ENCODE measurements around the gene ARRB2. TPM values are rescaled to one million over a fixed set of nuclear protein-coding genes. Genes with fewer than 3 reads are reported as not detected.

The ARRB2 gene
- total and polyA plus RNA-seq, 2 of the 8 experiments (the other 6 are each of a cell fraction or from before 2014, with no cell fraction given), result 72.4 to 101 TPM

DNA sequence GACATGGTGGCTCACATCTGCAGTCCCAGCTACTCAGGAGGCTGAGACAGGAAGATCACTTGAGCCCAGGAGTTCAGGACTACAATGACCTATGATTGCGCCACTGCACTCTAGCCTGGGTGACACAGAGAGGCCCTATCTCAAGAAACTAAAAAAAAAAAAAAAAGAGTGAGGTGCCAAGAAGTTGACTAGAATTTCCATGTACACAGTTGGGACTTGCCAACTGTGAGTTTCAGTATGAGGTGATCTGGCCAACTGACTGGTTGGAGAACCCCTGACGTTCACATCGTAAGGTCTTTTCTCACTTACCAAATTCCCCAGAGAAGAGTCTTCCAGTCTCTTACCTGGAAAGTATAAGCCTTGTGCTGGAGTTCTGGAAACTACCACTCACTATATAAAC, 17.7 kb downstream of the ARRB2 start:
- Histone ChIP-seq H2BK120ac (replicated peaks; ENCODE audit: low read depth, low read length) (no peak overlapping the region), H4K20me1 (replicated peaks in 1 of 2; ENCODE audit: control insufficient read depth in 1 of 2, insufficient read depth in 2 of 2, low read length in 2 of 2) (peaks cover 2 to 4% of the 10 kb centered on the region in 2 experiments), H3K27ac (ENCODE audit: low read depth, low read length) (no peak overlapping the region), H3K4ac (replicated peaks; ENCODE audit: insufficient read length, low read depth, low read length) (no peak overlapping the region), H3K9me3 (ENCODE audit: insufficient read depth in 2 of 2, low read depth in 1 of 2, low read length in 1 of 2) (no peaks in the 10 kb centered on the region), H3K23ac (ENCODE audit: insufficient read length) (no peak overlapping the region), H3K36me3 (ENCODE audit: control insufficient read depth in 2 of 4, insufficient read depth in 4 of 4, low read length in 3 of 4) (no peaks in the 10 kb centered on the region), H2AK5ac (ENCODE audit: low read depth, low read length) (no peak overlapping the region), H2AFZ (ENCODE audit: low read length) (no peak overlapping the region), H2BK20ac (ENCODE audit: low read length) (no peak overlapping the region), H4K91ac (replicated peaks; ENCODE audit: insufficient read length, low read length) (no peak overlapping the region), H3K4me3 (ENCODE audit: extremely low read depth in 1 of 4, insufficient read depth in 2 of 4, low read depth in 3 of 4, low read length in 4 of 4) (no peak overlapping the region), H3K18ac (ENCODE audit: extremely low read depth, low read length) (no peak overlapping the region), H3K4me2 (ENCODE audit: insufficient read depth in 1 of 2, low read depth in 2 of 2, low read length in 2 of 2) (no peak overlapping the region), H3K14ac (ENCODE audit: insufficient read length) (no peak overlapping the region), H3K4me1 (replicated peaks in 1 of 4; ENCODE audit: control insufficient read depth in 3 of 4, insufficient read depth in 4 of 4, low read length in 3 of 4) (no peaks in the 10 kb centered on the region; a peak in 1 of 7 replicates), H3K56ac (replicated peaks; ENCODE audit: insufficient read length, low read depth, low read length) (no peak overlapping the region), H3K79me2 (ENCODE audit: control insufficient read depth in 1 of 2, insufficient read depth in 2 of 2, low read length in 2 of 2) (no peaks in the 10 kb centered on the region), H3K79me1 (ENCODE audit: low read depth, low read length) (no peaks in the 10 kb centered on the region), H3K27me3 (replicated peaks in 1 of 4; ENCODE audit: control insufficient read depth in 3 of 4, extremely low read depth in 1 of 4, insufficient read depth in 3 of 4, low read length in 3 of 4) (no peaks in the 10 kb centered on the region), H4K8ac (ENCODE audit: extremely low read depth, insufficient read depth, low read length) (no peak overlapping the region), H2BK15ac (ENCODE audit: low read length) (no peak overlapping the region), H3K23me2 (ENCODE audit: low read depth, low read length) (peaks cover 7% of the 10 kb centered on the region), H4K5ac (ENCODE audit: insufficient read length, low read depth, low read length) (no peak overlapping the region), H2BK12ac (ENCODE audit: low read depth, low read length) (no peak overlapping the region), H3K9ac (replicated peaks in 1 of 4; ENCODE audit: extremely low read depth in 1 of 4, low read depth in 3 of 4, low read length in 3 of 4) (no peak overlapping the region), H2BK5ac (ENCODE audit: low read depth, low read length) (no peak overlapping the region)
- POLR2A ChIA-PET (ENCODE audit: partially characterized antibody), result interaction anchor here (0.8 to 2.3 kb wide), 3 partner anchors 19 to 79 kb away, joined by 3 to 13 read pairs (median 5); partner anchors contain the start of gene PLD2
- FAIRE-seq, result no peak
- 62% methylated on average over 3 of the region's 3 CpGs; no CpG with 5 or more reads in 1 of the 2 experiments for WGBS, 2 experiments (ENCODE audit: extremely low coverage in 1 of 2, insufficient coverage in 1 of 2, insufficient read length in 1 of 2, insufficient replicate concordance in 2 of 2, low coverage in 1 of 2, low lambda C conversion rate in 2 of 2, missing lambda C conversion rate in 1 of 2)
- CTCF ChIA-PET (ENCODE audit: partially characterized antibody), result interaction anchor here (0.6 to 0.7 kb wide), 2 partner anchors 14 to 205 kb away, joined by 3 read pairs; no protein-coding TSS in a partner anchor
- TF ChIP-seq, protein P1, sequence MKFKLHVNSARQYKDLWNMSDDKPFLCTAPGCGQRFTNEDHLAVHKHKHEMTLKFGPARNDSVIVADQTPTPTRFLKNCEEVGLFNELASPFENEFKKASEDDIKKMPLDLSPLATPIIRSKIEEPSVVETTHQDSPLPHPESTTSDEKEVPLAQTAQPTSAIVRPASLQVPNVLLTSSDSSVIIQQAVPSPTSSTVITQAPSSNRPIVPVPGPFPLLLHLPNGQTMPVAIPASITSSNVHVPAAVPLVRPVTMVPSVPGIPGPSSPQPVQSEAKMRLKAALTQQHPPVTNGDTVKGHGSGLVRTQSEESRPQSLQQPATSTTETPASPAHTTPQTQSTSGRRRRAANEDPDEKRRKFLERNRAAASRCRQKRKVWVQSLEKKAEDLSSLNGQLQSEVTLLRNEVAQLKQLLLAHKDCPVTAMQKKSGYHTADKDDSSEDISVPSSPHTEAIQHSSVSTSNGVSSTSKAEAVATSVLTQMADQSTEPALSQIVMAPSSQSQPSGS (IDR thresholded peaks at IDR 0.05; ENCODE audit: low read length), result no peak
- TF ChIP-seq ASH2L (IDR thresholded peaks at IDR 0.05; ENCODE audit: low read length), result no peak
- no peak for TF ChIP-seq JUND (IDR thresholded peaks at IDR 0.05; ENCODE audit: low read length)
- no peak for TF ChIP-seq POLR2AphosphoS5 (IDR thresholded peaks at IDR 0.05; ENCODE audit: low read depth, low read length)
- TF ChIP-seq RXRA (IDR thresholded peaks at IDR 0.05; ENCODE audit: insufficient read depth, low read depth, low read length), result no peak
- no peak for TF ChIP-seq ZNF274 (IDR thresholded peaks at IDR 0.05; ENCODE audit: borderline replicate concordance, extremely low read depth, low read length)
- TF ChIP-seq SIRT6 (IDR thresholded peaks at IDR 0.05; ENCODE audit: low read length), result no peak
- TF ChIP-seq KDM5A (IDR thresholded peaks at IDR 0.05; ENCODE audit: low read length), result no peak
- DNase-seq (ENCODE audit: low read depth in 1 of 2, low spot score in 2 of 2), result no peak

Measured in H1 (cell line).